K562 (cell line): ENCODE data around the gene ITPKB. TPM values are rescaled to one million over a fixed set of nuclear protein-coding genes. Genes with fewer than 3 reads are reported as not detected.
A peak's percentile ranks its signal among the peaks of the same experiment; 100 is the strongest.

Experiments
- ATAC-seq: fragments of 200-7000 bp; cut with Tn5 transposase; 3 replicates; pipeline ENCODE4 v1.9.1; 2020; ENCODE audit warnings: moderate library complexity
- BruUV-seq: library from RNA; stranded (reverse); fragments of 400-500 nt; replicated peaks from 2 replicates; lab custom pipeline; 2021; lab: Mats Ljungman, UMichigan
- CTCF ChIA-PET: fragments of 300-600 bp; formaldehyde crosslinking; extraction: SDS; loops from one replicate; lab custom pipeline; 2021; ENCODE audit warnings: low intra/inter-chr PET ratio; lab: Yijun Ruan, JAX
- POLR2A ChIA-PET: fragments of 300-600, 350-650 bp; sonication (Branson Sonifier 250); formaldehyde crosslinking; extraction: SDS; loops from one replicate; lab custom pipeline; 2021; ENCODE audit warnings: antibody characterized with exemption, inconsistent platforms; lab: Yijun Ruan, JAX
- DNase-seq, 4 experiments: peaks; one replicate each; pipeline versions ENCODE4 v3.0.0 to v3.0.0-alpha.2; 2011 to 2018; ENCODE audit warnings: low spot score in 3 of 4, mixed read lengths in 3 of 4; ENCODE audit errors: extremely low read depth in 1 of 4
- FAIRE-seq: peaks from 2 replicates; lab custom pipeline; 2011; peaks lifted over from hg19 to GRCh38; lab: Jason Lieb, UNC
- H2AFZ ChIP-seq: 2 replicates; pipeline ENCODE4 v1.6.0; 2011; ENCODE audit warnings: low read depth, low read length, control low read depth, inconsistent platforms
- H3K27ac ChIP-seq: fragments of 200-600 bp; 3 replicates; pipeline ENCODE4 v1.8.0; 2011; ENCODE audit warnings: low read depth, mild to moderate bottlenecking, control low read depth, inconsistent platforms, low read length, moderate library complexity, mixed read lengths; ENCODE audit errors: extremely low read depth
- H3K27me3 ChIP-seq, 2 experiments: fragments of 300-600 bp in 1 of 2; 2 replicates in 1 of 2; 3 replicates in 1 of 2; pipeline versions ENCODE4 v1.6.0 to v1.8.0; 2011; ENCODE audit warnings: inconsistent platforms in 2 of 2, low read length in 2 of 2, mild to moderate bottlenecking in 1 of 2, mixed read lengths in 1 of 2, moderate library complexity in 1 of 2; ENCODE audit not compliant: control insufficient read depth in 2 of 2, insufficient read depth in 2 of 2
- H3K36me3 ChIP-seq: fragments of 300-600 bp; 3 replicates; pipeline ENCODE4 v1.8.0; 2011; ENCODE audit warnings: mild to moderate bottlenecking, low read length, inconsistent platforms; ENCODE audit not compliant: control insufficient read depth, insufficient read depth
- H3K4me1 ChIP-seq, 2 experiments: fragments of 200-600 bp in 1 of 2; replicated peaks in 1 of 2; 2 replicates in 1 of 2; 3 replicates in 1 of 2; pipeline versions ENCODE4 v1.5.1 to v1.8.0; 2011; ENCODE audit warnings: inconsistent platforms in 2 of 2, low read length in 2 of 2, mild to moderate bottlenecking in 1 of 2, mixed read lengths in 1 of 2, moderate library complexity in 1 of 2; ENCODE audit not compliant: control insufficient read depth in 2 of 2, insufficient read depth in 2 of 2
- H3K4me2 ChIP-seq: 2 replicates; pipeline ENCODE4 v1.6.1; 2011; ENCODE audit warnings: low read length, control low read depth, inconsistent platforms, mixed read lengths; ENCODE audit not compliant: insufficient read depth
- H3K4me3 ChIP-seq: fragments of 200-600 bp; sonication (generic), shearing (Covaris generic); 2 replicates; pipeline ENCODE4 v1.5.1; 2016; ENCODE audit warnings: control low read depth, inconsistent platforms
- H3K79me2 ChIP-seq: fragments of 200-600 bp; 3 replicates; pipeline ENCODE4 v1.8.0; 2011; ENCODE audit warnings: low read length, inconsistent platforms; ENCODE audit not compliant: control insufficient read depth, insufficient read depth
- H3K9ac ChIP-seq, 2 experiments: 2 replicates each; pipeline versions ENCODE4 v1.6.0 to v1.6.1; 2011; ENCODE audit warnings: low read depth in 2 of 2, low read length in 2 of 2, control low read depth in 1 of 2, inconsistent platforms in 1 of 2, mild to moderate bottlenecking in 1 of 2, mixed read lengths in 1 of 2; ENCODE audit not compliant: insufficient read depth in 1 of 2
- H3K9me1 ChIP-seq: one replicate; pipeline ENCODE4 v1.6.0; 2011; ENCODE audit warnings: inconsistent platforms, mild to moderate bottlenecking, low read length, moderate library complexity; ENCODE audit not compliant: control insufficient read depth, insufficient read depth
- H3K9me3 ChIP-seq: replicated peaks from 2 replicates; pipeline ENCODE4 v1.5.1; 2011; ENCODE audit warnings: low read depth, low read length, inconsistent platforms; ENCODE audit not compliant: control insufficient read depth, insufficient read depth
- H4K20me1 ChIP-seq: replicated peaks from 2 replicates; pipeline ENCODE4 v1.6.1; 2011; ENCODE audit warnings: low read length, inconsistent platforms, mixed read lengths; ENCODE audit not compliant: control insufficient read depth, insufficient read depth
- PCBP1 ChIP-seq: fragments of 200-400 bp; formaldehyde crosslinking; IDR thresholded peaks from 2 replicates; pipeline ENCODE4 v1.6.1; 2018; ENCODE audit warnings: mild to moderate bottlenecking, low read depth, low read length; ENCODE audit not compliant: poor library complexity, severe bottlenecking
- ZBTB2 ChIP-seq: fragments of 450-650 bp; IDR thresholded peaks from 2 replicates; pipeline ENCODE4 v1.6.1; 2016; ENCODE audit warnings: antibody characterized with exemption
- WGBS: fragments of 100-300 bp; shearing (Covaris generic); methylation state at CpG from one replicate; pipeline ENCODE4 v1.1.6; 2016; ENCODE audit warnings: low coverage, mixed read lengths; ENCODE audit not compliant: insufficient coverage; ENCODE audit errors: missing lambda C conversion rate; 5-methylcytosine and 5-hydroxymethylcytosine counted together
- in situ Hi-C: fragments of 300-500 bp; cut with MboI; formaldehyde crosslinking; loops from 4 replicates; pipeline ENCODE4 v1.15.0; 2018; ENCODE audit warnings: inconsistent platforms, mixed read lengths
- intact Hi-C: fragments of 100-400 bp; cut with micrococcal nuclease; formaldehyde crosslinking; loops from 2 replicates; pipeline ENCODE4 v1.14.2; 2022
- polyA plus RNA-seq, 8 experiments: library from polyadenylated mRNA; depleted of rRNA in 4 of 8; stranded (reverse) in 5 of 8; unstranded in 3 of 8; fragments of >200 nt; fragmentation: Nextera tagmentation in 2 of 8; fragmentation: Illumina TruSeq in 1 of 8; extraction: Ambion mirVana in 2 of 8; extraction: Trizol in 1 of 8; gene quantifications; 2 replicates each; pipeline versions ENCODE4 v1.2.1 to v1.2.3, GENCODE V29; 2011 to 2014; ENCODE audit warnings: inconsistent platforms in 1 of 8, missing spikeins in 1 of 8
- total RNA-seq, 7 experiments: library from RNA; depleted of rRNA in 6 of 7; stranded (reverse); fragments of >200 nt in 6 of 7; fragmentation: Illumina TruSeq in 2 of 7; extraction: Trizol in 2 of 7; gene quantifications; 2 replicates each; pipeline versions ENCODE4 v1.2.1 to v1.2.3, GENCODE V29; 2011 to 2021; ENCODE audit warnings: low replicate concordance in 1 of 7

ITPKB gene
- total and polyA plus RNA-seq, 9 of the 15 experiments (the other 6 are each of a cell fraction or from before 2014, with no cell fraction given) = 0.01 to 0.22 TPM; not detected in 7

DNA sequence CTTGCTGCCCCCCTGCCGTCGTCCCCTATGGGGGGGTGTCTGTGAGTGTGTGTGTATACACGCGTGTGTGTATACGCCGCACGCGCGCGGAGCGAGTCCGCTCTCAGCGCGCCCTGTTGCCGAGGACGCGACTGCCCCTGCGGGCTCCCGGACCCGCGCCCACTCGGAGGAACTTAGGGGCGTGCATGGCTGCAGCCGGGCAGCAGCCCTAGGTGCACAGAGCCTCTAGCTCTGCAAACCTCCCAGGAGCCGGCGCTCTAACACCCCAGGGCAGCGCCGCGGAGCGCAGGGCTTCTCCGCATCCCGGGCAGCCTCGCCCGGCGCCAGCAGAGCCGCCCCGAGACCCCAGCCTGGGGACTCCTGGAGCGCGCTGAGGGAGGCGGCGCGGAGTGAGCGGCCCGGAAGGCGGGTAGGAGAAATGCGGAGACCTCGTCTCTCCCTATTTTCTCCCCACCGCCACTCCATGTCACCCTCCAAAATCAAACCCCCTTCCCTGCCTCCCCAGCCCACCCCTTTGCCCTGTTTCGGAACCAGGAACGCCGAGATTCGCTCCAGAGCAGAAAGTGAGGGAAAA, 574 bp downstream of the ITPKB start:
- Histone ChIP-seq H2AFZ (no peak overlapping the region), H3K9me3 (no peaks in the 10 kb centered on the region), H3K9ac (no peak overlapping the region), H3K9me1 (no peaks in the 10 kb centered on the region), H3K4me2 (no peak overlapping the region), H3K27me3 (peaks cover 31 to 59% of the 10 kb centered on the region in 2 experiments), H3K4me3 (no peak overlapping the region), H4K20me1 (peaks cover 4% of the 10 kb centered on the region; the same call in 1 of the 2 replicates)
- BruUV-seq = no TSS peak
- no peak for DNase-seq
- no peak for FAIRE-seq
- no peak; the same call in 2 of the 3 replicates for ATAC-seq
- intact Hi-C loops = no loop called here
- POLR2A ChIA-PET = no interaction called here
- no peak for TF ChIP-seq ZBTB2
- TF ChIP-seq PCBP1 = peak; percentile 62
- TF ChIP-seq, all 486 proteins: peak for 1
- Histone ChIP-seq H3K79me2 (no peaks in the 10 kb centered on the region), H3K4me1 (peaks cover 0 to 25% of the 10 kb centered on the region in 2 experiments; a peak in 2 of 5 replicates), H3K27ac (no peak overlapping the region), H3K36me3 (no peaks in the 10 kb centered on the region)
- in situ Hi-C loops = no loop called here
- WGBS = 65% methylated on average over 51 of the region's 52 CpGs
- CTCF ChIA-PET = no interaction called here
